ENCODE results near the gene CCNYL1.

DNA sequence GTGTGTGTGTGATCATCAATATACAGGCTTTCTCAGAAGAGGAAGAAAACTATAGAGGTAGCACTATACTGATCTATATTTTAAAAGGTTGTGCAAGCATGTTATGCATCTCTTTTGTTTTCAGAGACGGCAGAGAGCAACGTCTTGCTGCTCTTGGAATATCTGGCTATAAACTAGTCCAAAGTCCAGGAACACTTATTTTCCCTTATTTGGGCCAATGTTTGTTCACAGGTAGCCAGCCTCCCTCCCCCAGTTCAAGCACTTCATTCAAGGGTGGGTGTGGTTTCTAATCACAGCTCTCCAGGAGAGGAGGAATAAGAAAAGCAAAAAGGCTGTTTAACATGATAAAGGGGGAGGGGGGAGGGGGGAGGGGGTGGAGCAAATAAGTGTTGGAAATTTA lies 54.1 kb downstream of the CCNYL1 start:
- TF ChIP-seq, protein P1, sequence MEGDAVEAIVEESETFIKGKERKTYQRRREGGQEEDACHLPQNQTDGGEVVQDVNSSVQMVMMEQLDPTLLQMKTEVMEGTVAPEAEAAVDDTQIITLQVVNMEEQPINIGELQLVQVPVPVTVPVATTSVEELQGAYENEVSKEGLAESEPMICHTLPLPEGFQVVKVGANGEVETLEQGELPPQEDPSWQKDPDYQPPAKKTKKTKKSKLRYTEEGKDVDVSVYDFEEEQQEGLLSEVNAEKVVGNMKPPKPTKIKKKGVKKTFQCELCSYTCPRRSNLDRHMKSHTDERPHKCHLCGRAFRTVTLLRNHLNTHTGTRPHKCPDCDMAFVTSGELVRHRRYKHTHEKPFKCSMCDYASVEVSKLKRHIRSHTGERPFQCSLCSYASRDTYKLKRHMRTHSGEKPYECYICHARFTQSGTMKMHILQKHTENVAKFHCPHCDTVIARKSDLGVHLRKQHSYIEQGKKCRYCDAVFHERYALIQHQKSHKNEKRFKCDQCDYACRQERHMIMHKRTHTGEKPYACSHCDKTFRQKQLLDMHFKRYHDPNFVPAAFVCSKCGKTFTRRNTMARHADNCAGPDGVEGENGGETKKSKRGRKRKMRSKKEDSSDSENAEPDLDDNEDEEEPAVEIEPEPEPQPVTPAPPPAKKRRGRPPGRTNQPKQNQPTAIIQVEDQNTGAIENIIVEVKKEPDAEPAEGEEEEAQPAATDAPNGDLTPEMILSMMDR (IDR thresholded peaks at IDR 0.05 in 4 of 5, conservative IDR thresholded peaks at IDR 0.05 in 1 of 5), result no peak
- no peak for TF ChIP-seq POLR2A (IDR thresholded peaks at IDR 0.05)
